Measurements from ENCODE around the gene SCNN1B.

SCNN1B gene

DNA sequence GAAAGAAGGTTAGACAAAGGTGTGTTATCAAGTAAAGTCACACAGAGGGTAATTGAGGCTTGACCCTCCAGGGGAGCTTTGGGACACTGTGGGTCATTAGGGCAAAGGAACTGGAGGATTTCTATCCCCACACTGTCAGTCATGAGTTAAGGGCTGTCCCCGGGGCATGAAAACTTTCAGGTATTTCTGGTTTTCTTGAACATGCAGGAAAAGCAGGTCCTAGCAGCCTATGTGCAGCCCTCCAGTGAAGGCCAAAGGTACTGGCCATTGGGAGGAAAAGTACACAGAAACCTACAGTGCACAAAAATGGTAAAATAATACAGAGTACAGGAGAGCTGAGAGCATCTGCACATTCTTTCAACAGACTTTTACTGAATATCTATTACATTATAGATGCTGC is 44.4 kb upstream of the SCNN1B start:
- TF ChIP-seq, protein P1, sequence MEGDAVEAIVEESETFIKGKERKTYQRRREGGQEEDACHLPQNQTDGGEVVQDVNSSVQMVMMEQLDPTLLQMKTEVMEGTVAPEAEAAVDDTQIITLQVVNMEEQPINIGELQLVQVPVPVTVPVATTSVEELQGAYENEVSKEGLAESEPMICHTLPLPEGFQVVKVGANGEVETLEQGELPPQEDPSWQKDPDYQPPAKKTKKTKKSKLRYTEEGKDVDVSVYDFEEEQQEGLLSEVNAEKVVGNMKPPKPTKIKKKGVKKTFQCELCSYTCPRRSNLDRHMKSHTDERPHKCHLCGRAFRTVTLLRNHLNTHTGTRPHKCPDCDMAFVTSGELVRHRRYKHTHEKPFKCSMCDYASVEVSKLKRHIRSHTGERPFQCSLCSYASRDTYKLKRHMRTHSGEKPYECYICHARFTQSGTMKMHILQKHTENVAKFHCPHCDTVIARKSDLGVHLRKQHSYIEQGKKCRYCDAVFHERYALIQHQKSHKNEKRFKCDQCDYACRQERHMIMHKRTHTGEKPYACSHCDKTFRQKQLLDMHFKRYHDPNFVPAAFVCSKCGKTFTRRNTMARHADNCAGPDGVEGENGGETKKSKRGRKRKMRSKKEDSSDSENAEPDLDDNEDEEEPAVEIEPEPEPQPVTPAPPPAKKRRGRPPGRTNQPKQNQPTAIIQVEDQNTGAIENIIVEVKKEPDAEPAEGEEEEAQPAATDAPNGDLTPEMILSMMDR (IDR thresholded peaks at IDR 0.05; ENCODE audit: extremely low read depth, insufficient read depth, missing control alignments), result no peak
- in situ Hi-C loops (cut with MboI; ENCODE audit: low pct_unique_long_range_greater_than_20kb, low sequenced_read_pairs, unreplicated experiment), result no loop called here
- DNase-seq (ENCODE audit: low spot score), result no peak

DNA sequence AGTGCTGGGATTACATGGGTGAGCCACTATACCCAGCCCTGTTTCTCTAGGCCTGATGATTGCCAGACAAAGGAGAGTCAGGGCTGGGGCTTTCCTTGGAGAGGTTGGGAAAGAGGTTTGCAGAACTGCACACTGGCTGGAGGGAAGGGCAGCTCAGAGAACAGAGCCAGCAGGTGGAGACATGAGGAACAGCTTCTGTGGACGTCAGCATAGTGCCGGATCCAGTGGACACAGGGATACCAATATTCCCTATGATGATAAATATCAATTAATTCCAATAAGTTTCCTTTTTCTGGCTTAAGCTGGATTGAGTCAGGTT is 43.2 kb upstream of the SCNN1B start:
- TF ChIP-seq, protein P1 (IDR thresholded peaks at IDR 0.05; ENCODE audit: extremely low read depth, insufficient read depth, missing control alignments), result no peak
- no peak for DNase-seq (ENCODE audit: low spot score)
- in situ Hi-C loops (cut with MboI; ENCODE audit: low pct_unique_long_range_greater_than_20kb, low sequenced_read_pairs, unreplicated experiment), result no loop called here

DNA sequence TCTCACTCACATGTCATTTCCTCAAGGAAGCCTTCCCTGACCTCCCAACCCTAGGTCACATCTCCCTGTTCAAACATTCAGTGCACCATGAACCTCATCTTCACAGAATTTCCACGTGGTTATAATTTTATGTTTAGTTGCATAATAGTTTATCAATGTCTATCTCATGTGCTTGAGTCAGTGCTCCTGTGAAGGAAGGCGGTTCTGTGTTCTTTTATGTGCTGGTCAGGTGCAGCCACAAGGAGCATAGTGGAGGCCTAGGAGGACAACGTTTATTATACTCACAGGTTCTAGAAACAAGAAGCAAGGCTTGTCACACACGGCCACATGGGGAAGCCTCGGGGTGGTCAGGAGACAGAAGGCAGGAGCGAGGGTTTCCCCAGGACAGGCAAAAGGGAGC is 34.5 kb upstream of the SCNN1B start:
- TF ChIP-seq, protein P1 (IDR thresholded peaks at IDR 0.05; ENCODE audit: extremely low read depth, insufficient read depth, missing control alignments), result no peak
- no peak for DNase-seq (ENCODE audit: low spot score)
- in situ Hi-C loops (cut with MboI; ENCODE audit: low pct_unique_long_range_greater_than_20kb, low sequenced_read_pairs, unreplicated experiment), result no loop called here

DNA sequence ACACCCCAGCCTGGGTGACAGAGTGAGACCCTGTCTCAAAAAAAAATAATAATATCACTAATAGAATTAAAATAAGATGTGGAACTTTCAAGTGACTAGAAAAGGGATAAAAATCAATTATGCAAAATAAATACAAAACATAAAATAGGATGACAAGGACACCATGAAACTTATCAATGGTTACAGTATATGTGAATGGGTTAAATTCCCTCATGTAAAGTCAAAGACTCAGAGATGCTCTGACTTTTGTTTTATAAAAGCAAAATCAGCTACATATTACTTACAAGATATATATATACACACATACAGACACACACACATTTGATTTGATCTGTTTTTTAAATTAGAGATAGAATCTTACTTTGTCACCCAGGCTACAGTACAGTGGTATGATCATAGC is 33.5 kb upstream of the SCNN1B start:
- no peak for DNase-seq (ENCODE audit: low spot score)
- in situ Hi-C loops (cut with MboI; ENCODE audit: low pct_unique_long_range_greater_than_20kb, low sequenced_read_pairs, unreplicated experiment), result no loop called here
- TF ChIP-seq, protein P1 (IDR thresholded peaks at IDR 0.05; ENCODE audit: extremely low read depth, insufficient read depth, missing control alignments), result no peak

DNA sequence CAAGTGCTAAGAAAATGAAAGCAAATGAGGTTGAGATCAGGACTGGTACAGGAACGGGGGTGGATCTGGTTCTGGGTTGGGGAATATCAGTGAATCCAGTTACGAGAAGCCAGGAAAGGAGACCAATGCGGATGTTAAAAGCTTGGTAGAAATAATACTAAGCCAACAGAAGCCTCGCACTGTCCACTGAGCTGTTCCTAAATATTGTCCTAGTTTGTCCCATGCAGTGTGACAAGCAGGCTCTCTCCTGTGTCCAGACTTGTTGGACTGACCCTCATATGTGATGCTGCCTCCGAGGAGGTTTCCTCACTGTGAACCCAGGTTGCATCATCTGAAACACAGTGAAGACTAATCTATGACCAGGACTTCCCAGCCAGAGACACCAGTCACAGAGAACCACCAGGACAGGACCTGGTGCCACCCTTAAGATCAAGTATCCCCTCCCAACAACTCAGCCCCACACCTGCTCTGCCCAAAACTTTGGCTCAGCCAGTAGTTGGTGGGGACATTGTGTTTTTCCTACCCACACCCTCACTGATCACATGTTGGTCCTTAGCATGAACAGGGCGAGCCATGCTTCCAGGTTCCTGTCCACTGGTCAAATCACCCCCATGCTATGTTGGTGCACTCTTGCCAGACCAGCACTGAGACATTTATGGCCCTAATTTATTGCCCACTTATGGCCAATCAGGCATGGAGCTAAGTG is 32.7 kb upstream of the SCNN1B start:
- no peak for DNase-seq (ENCODE audit: low spot score)
- in situ Hi-C loops (cut with MboI; ENCODE audit: low pct_unique_long_range_greater_than_20kb, low sequenced_read_pairs, unreplicated experiment), result no loop called here
- TF ChIP-seq, protein P1 (IDR thresholded peaks at IDR 0.05; ENCODE audit: extremely low read depth, insufficient read depth, missing control alignments), result no peak

DNA sequence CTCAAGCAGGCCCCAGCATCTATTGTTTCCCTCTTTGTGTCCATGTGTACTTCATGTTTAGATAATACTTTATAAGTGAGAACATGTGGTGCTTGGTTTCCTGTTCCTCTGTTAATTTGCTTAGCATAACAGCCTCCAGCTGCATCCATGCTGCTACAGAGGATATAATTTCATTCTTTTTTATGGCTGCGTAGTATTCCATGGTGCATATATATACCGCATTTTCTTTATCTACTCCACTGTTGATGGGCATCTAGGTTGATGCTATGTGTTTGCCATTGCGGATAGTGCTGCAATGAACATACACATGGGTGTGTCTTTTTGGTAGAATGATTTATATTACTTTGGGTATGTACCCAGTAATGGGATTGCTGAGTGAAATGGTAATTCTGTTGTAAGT is 31.4 kb upstream of the SCNN1B start:
- TF ChIP-seq, protein P1 (IDR thresholded peaks at IDR 0.05; ENCODE audit: extremely low read depth, insufficient read depth, missing control alignments), result no peak
- no peak for DNase-seq (ENCODE audit: low spot score)
- in situ Hi-C loops (cut with MboI; ENCODE audit: low pct_unique_long_range_greater_than_20kb, low sequenced_read_pairs, unreplicated experiment), result no loop called here
